HG03575 (cell line): Measurements from ENCODE around the gene FAM83F.

Experiments
- ATAC-seq: cut with Tn5 transposase; IDR thresholded peaks from one replicate; pipeline ENCODE4 v1.9.1; 2021; ENCODE audit not compliant: unreplicated experiment, insufficient number of reproducible peaks, low FRiP score; ENCODE audit errors: extremely low read depth

The FAM83F gene

DNA sequence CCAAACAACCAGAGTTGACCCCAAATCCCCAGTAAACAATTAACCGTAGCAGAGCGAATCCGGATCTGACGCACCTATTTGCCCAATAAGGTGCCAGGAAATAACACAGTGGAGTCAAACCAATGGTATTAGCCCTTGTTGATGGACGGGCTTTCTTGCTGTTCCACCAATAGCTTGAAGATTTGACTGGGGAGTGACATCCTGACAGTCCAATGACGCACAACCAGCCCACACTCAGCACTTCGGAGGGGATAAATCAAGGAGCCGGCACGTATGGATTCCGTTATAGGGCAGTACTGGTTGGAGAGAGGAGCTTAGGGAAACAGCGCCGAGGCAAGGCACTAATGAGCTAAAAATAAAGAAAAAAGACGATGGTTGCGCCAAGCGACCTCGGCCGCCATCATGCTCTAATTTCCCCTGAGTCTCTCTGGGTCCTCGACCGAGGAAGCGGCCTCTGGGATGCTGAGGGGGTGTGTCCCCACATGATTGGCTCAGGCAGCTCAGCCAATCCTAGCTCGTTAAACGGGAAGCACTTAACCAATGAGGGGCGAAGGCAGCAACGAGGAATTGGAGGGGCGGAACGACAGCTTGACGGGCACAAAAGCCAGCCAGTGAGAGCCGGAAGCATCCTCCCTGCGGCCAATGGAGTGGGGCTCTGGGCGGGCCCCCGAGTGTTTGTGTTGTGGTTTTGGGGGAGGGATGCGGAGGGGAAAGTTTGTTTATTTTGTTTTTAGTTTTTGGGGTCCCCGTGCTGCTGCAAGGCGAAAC, 49.5 kb downstream of the FAM83F start:
- peak; percentile 56 for ATAC-seq

DNA sequence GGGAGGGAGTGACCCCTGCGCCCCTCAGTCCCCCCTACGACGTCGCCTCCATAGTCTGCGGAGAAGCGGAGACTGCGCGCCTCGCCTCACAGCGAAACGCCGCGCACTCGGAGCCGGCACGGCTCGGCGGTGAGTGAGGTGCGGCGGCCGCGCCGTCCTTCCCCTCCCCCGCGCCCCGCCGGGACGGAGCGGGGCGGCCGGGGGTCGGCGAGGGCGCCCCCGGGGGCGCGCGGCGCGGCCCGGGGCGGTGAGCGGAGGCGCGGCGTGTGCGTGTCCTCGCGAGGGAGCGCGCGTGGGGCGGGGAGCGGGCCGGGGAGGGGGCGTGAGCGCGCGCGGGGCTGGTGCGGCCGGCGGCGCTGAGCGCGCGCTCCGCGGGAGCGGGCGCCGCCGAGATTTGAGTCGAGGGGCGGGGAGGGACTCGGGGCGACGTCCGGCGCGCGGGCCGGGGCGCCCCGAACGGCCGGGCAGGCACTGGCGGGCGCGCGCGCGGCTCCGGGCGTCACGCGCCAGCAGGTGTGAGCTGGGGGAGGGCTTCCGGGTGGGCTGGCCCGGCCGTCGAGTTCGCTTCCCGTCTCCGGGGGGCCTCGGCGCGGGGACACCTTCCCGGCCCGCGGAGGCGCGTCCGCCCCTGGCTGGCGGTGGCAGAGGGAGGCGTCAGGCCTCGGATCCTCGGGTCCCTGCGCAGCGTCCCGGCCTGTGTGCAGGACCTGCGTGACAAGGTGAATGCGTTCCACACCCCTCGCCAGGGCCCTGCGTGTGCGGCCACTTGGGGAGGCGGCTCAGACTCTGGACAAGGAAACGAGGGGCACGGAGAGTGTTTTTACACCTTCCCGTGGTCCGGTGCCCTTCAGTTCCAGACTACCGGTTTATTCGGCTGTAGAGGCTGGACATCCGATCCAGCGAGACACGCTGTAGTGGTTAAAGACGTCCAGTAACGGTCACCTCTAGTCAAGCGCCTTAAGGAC, 50.4 kb downstream of the FAM83F start:
- no peak for ATAC-seq

DNA sequence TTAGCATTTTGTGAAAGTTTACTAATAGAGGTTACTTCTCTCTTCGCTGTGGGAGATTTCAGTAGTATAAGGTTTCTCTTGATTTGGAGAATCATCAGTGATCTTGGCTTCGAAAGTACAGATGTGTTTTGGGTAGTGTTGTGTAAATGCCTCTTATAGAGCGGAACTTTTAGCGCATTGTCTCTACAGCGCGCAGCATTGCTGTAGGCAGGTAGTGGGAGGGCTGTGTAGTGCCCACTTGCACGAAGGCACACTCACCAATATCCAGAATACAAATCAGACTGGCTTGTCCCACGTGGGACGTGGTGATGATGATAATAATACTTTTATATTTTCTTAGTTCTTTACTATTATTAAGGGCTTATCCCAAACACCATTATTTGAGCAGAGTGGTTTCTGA, 51.4 kb downstream of the FAM83F start:
- ATAC-seq = no peak

DNA sequence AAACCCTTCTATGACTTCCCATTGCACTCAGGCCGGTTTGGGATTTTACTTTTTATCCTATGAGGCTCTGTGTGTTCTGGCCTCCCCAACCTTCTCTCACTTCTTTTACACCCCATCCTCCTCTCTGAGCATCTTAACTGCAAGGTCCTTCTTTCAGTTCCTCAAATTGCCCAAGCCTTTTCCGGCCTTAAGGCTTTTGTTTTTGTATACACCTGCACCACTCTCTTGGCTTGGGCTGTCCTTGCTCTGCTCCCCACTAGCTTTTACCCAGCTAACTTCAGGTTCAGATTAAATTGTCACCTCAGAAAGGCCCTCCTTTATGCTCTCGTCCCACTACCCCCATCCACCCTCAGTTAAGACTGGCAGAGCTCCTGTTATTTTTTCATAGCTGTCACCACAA, 55.5 kb downstream of the FAM83F start:
- ATAC-seq = peak; percentile 69

DNA sequence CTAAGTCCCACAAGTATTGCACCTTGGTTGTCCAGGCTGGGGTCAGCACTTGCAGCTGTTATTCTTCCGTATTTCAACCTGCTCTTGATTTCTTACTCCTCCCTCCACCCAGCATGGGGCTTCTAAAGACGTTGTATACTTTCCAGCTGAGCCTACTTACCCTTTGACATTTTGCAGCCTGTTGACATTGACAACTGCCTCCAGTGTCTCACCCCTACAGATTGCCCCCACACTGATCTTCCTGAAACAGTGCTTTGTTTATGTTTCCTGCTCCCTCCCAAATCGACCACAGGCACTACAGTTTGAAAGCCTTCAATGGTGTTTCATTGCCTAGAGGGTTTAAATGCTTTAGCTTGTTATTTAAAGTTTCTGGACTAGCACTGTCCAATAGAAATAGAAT, 56.6 kb downstream of the FAM83F start:
- no peak for ATAC-seq

DNA sequence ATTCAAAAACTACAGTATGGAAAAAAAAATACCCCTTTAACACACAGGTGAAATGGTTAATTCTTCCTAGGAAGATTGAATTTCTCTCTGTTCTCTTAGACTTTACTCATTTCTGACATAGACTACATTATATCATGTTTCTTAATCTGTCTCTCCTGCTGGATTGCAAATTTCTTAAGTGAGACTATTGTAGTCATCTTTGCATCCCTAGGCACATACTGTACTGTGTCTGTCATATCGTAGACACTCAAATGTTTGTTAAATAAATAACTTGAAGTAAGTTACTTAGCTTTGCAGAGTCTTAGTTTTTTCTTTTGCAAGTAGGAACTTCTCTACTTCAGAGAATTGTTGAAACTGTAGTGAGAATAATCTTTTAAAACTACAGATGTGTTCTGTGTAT, 58.7 kb downstream of the FAM83F start:
- no peak for ATAC-seq

DNA sequence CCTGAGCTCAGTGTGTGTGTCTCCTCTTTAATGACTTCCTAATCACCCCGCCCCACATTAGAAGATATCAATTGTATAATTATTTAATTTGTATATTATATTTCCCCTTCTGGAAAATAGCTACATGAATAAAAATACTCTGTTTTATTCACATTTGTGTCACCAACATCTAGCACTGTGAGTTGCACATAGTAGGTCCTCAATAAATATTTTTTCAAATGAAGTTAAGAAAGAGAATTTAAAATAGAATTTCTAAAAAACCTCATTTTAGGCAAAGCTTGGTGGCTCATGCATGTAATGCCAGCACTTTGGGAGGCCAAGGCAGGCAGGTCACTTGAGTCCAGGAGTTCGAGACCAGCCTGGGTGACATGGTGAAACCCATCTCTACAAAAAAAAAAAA, 59.7 kb downstream of the FAM83F start:
- no peak for ATAC-seq

DNA sequence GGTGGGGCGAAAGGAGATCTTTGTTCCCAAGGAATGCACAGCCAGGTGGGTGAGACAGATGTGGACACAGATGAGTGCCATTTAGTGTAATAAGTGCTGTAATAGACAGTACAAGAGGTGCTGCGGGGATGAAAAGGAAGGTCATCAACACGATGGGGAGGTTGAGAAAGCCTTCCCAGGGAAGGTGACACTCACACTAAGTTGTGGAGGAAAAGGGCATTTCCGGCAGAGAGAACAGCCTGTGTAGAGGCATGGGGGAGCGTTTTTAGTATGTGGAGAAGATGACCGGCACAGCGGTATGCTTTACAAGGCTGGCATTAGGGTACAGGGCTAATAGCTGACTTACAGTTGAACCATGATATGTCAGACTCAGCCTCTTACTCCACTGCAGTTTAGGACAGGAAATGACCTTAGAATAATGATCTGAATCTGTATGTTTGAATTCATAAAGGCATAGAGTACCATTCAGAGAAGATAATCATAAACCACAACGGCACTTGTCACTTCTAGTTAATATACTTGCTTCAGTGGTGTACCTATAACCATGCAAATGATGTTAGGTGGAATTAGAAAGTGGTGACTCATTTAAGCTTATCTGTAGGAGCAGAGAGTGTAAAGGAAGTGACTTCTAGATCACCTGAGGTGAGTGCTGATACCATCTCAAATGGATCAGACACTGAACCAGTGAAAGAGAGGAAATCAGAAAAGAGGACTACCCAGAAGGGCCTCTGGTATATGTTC, 60.6 kb downstream of the FAM83F start:
- ATAC-seq = no peak

DNA sequence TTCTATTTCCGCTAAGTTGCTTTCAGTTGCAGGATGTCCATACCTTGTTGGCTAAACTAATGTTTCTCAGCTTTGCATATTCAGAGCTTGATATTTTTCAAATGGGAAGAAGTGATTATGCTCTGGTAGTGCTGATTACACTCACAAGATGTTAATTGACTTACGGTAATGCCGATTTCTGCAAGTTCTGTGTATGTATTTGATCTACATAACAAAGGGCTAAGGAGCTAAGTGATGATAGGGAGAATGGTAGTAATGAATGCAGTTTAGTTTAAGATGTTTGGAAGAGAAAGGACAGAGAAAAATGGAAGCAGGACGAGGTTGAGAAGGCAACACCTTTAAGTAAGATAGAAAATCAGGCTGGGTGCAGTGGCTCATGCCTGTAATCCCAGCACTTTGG, 61.4 kb downstream of the FAM83F start:
- no peak for ATAC-seq

DNA sequence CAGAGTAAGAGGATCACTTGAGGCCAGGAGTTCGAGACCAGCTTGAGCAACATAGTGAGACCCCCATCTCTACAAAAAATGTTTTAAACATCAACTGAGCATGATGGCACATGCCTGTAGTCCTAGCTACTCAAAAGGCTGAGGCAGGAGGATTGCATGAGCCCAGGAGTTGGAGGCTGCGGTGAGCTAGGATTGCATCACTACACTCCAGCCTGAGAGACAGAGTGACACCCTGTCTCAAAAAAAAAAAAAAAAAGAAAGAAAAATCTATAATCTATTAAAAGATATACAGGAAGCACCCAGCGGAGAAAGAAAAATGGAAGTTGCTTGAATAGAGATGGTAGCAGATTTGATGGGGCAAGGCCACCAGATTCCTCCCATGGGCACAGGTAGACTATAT, 61.8 kb downstream of the FAM83F start:
- no peak for ATAC-seq

DNA sequence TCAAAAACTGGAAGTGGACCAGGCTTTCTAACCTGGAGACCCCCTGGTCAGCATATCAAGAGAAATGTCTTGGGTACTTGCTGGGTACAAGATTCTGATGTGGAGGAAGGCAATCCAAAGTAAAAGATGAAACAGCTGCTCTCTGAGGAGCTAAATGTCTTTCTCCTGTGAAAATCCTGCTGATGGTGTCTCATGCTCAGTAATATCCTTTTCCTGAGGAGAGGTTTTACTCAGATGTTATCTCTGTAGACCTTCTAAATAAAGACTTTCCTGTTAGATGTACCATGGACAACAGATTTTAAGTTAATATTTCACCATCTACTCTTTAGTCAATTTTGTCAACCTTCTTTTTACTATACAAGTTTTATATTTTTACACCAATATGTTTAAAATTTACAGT, 62.9 kb downstream of the FAM83F start:
- no peak for ATAC-seq

DNA sequence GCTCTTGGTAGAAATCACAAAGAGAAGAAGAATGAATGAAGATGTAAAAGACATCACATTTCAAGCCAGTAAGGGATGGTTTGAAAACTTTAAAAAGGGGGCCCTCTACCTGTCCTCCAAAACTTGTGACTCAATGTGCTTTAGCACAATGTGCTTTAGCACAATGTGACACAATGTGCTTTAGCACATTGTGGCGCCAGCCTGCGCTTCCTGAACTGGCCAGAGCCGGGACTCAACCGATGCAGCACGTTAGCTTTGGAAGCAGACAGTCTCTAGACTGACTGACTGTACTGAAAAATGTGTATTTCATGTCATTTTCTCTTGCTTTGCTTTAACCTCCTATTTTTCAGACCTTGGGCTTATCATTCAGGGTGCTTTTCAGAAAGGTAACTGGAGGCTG, 63.5 kb downstream of the FAM83F start:
- ATAC-seq = no peak

DNA sequence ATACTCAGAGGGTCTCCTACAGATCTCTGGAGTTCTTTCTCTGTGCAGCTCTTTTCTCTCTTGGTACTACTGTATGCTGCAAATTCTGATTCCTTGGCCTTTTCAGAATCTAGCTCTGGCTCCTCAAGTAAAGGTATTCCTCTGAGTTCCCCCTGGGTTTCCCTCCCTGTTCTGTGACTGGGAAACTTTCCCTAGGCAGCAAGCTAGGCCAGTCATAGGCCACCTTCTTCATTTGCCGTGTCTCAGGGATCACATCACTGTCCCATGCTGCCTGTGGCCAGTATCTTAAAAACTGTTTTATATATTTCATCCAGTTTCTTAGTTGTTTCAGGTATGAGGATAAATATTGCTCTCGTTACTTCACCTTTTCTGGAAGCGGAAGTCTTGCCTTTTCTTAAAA, 71.2 kb downstream of the FAM83F start:
- ATAC-seq = no peak

DNA sequence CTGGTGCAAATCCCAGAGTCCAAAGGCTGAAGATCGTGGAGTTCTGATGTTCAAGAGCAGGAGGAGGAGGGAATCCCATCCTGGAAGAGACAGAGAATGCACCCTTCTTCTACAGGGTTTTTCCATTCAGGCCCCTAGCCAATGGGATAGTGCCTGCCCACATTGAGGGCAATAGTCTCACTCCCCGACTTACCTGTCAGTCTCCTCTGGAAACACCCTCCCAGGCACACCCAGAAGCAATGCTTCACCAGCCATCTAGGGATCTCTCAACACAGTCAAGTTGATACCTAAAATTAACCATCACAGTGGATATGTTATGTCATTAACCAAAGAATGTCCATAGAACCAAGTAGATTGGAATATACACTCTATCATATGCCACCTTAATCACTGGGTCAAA, 72.9 kb downstream of the FAM83F start:
- ATAC-seq = no peak

DNA sequence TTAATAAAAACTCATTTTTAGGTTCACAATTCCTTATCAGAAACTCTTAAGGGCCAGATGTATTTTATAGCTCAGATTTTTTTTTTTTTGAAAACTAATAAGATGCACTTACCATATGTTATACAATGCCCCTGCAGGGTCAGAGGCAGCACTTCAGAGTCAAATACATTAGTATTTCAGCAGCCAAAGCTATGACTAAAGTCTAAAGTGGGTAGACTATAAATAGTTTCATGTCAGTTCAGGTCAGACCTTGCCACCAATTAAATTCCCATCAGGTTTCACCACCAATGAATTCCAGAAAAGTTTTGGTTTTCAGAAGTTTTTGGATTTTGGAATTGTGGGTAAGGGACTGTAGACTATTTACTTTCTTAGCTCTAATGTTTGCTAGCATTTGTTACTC, 75.9 kb downstream of the FAM83F start:
- no peak for ATAC-seq

DNA sequence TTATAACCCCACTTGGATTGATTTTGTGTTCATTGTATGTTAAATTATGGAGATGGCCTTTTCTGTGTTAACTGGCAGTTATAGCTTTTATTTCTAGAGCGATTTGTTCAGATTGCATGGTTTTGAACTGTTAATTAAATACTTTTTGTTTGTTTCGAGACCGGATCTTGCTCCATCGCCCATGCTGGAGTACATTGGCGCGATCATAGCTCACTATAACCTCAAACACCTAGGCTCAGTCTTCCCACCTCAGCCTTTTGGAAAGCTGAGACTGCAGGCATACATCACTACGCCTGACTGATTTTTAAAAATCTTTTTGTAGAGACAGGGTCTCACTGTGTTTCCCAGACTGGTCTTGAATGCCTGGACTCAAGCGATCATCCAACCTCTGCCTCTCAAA, 77.0 kb downstream of the FAM83F start:
- no peak for ATAC-seq

DNA sequence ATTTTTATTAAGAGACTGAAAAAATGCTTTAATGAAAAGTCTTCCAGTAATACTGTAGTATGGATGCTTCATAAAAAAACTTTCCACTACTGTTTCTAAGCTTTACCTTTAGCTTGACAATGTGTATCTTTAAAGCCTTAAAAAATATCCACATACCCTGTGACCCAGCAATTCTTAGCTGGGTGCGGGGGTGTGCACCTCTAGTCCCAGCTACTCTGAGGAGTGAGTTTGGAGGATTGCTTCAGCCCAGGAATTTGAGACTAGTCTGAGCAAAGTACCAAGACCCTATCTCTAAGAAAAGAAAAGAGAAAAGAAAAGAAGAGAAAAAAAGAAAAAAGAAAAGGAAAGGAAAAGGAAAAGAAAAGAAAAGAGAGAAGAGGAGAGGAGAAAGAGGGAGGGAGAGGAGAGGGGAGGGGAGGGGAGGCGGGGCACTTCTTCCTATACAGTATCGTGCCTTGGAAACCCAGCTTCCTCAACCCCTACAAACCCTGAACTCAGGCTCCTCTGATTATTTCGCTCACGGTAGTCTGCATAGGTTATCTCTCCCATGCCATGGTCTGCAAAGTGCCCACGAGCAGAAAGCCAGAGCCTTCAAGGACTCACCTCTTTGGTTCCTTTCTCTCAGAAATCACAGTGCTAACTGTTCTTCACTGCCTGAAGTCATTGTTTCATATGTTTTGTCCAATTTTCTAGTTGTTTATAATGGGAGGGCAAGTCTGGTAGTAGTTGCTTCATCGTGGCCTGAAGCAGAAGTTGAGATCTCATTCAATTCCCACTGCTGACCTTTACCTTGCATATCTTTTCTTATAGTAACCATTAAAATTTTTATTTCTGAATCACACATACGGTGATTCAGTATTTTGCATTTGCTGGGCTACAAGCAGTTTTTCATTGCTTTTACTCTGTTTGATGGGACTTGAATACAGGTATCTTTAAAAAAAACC, 82.2 kb downstream of the FAM83F start:
- ATAC-seq = no peak

DNA sequence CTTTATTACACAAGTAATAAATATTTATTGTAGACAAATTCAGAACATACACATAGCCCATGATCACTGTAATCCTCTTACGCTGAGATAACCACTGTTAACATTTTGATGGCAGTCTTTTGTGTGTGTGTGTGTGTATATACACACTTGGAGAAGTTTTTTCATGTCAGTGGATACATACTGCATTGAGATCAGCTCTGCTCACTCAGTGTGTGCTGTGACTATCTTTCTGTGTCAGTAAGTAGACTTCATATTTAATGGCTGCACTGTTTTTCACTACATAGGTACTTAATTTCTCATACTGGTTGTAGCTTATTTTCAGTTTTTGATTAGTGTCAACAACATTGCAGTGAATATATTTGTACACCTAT, 82.9 kb downstream of the FAM83F start:
- no peak for ATAC-seq

DNA sequence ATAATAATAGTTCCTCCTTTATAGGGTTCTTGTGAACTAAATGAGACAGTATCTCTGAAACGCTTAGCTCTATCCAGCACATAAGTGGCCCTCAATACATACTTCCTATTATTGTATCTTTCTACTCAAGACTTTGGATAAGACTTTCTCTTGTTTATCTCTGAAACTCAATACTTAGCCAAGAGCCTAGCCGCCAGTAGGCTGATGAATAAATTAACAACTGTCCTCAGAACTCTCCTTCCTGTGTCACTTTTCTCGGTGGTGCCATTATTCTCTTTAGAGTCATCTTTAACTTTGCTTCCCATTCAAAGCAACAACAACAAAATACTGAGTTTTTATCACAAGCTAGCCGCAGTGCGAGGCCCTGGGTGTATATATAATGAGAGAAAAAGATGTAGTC, 86.9 kb downstream of the FAM83F start:
- no peak for ATAC-seq
